ENCODE measurements around the gene ZDHHC24. TPM values are rescaled to one million over a fixed set of nuclear protein-coding genes. Genes with fewer than 3 reads are reported as not detected.
A peak's percentile ranks its signal among the peaks of the same experiment; 100 is the strongest.
"Not testable (repeated sequence)": the region's sequence is repeated elsewhere in the genome, so short reads cannot be mapped to it uniquely, and the experiment has no call there.

Gene ZDHHC24
- polyA plus RNA-seq, 1 experiment = 11.9 TPM

- no peaks in the 10 kb centered on the region; the same call in 1 of the 2 replicates for H3K36me3 ChIP-seq (ENCODE audit: control insufficient read depth, insufficient read depth, low read length)
Measured at GRCh38 chr11:66592457-66593302, 46.8 kb upstream of the ZDHHC24 start, which contains the start of the genes CCDC87 and CCS. CCDC87 (minus strand) TSS chr11:66593063; CDS start chr11:66593015, 48 bp downstream. CCS (plus strand) TSS chr11:66593185; CDS start chr11:66593262, 77 bp downstream.

GRCh38 chr11:66591175-66591574 is 45.3 kb upstream of the ZDHHC24 start:
- ChIA-PET CTCF (interaction anchor here (1.1 to 4.0 kb wide), 5 partner anchors 10 to 87 kb away, joined by 3 to 24 read pairs (median 7); partner anchors contain the start of gene RBM4B), POLR2A (no interaction called here)
- no peak overlapping the region for H3K4me3 ChIP-seq (ENCODE audit: low read depth, low read length)
- TF ChIP-seq CTCF (IDR thresholded peaks at IDR 0.05; ENCODE audit: insufficient read depth, low read depth, low read length) = no peak
- H3K27me3 ChIP-seq (ENCODE audit: control insufficient read depth, insufficient read depth, low read length) = no peaks in the 10 kb centered on the region
- H3K36me3 ChIP-seq (ENCODE audit: control insufficient read depth, insufficient read depth, low read length) = no peaks in the 10 kb centered on the region; the same call in 1 of the 2 replicates
- DNase-seq (ENCODE audit: low read depth) = no peak

More at GRCh38 chr11:66592457-66593302, 46.8 kb upstream of the ZDHHC24 start, which contains the start of the genes CCDC87 and CCS:
- DNase-seq (ENCODE audit: low read depth) = peak; percentile 62
- ChIA-PET POLR2A (no interaction called here), CTCF (interaction anchor here (0.6 to 4.0 kb wide), 11 partner anchors 8 to 86 kb away, joined by 3 to 24 read pairs (median 3); partner anchors contain the start of genes ACTN3, RBM4B and ZDHHC24)
- Histone ChIP-seq H3K27me3 (ENCODE audit: control insufficient read depth, insufficient read depth, low read length) (no peaks in the 10 kb centered on the region), H3K4me3 (ENCODE audit: low read depth, low read length) (peak within 1 kb of the TSS; percentile 68)
- peak; percentile 82 for TF ChIP-seq CTCF (IDR thresholded peaks at IDR 0.05; ENCODE audit: insufficient read depth, low read depth, low read length)

GRCh38 chr11:66589996-66590675 is 44.3 kb upstream of the ZDHHC24 start:
- DNase-seq (ENCODE audit: low read depth) = no peak
- no peaks in the 10 kb centered on the region for H3K27me3 ChIP-seq (ENCODE audit: control insufficient read depth, insufficient read depth, low read length)
- no peaks in the 10 kb centered on the region for H3K36me3 ChIP-seq (ENCODE audit: control insufficient read depth, insufficient read depth, low read length)
- H3K4me3 ChIP-seq (ENCODE audit: low read depth, low read length) = no peak overlapping the region
- no peak for TF ChIP-seq CTCF (IDR thresholded peaks at IDR 0.05; ENCODE audit: insufficient read depth, low read depth, low read length)
- CTCF ChIA-PET = interaction anchor here (1.1 to 4.0 kb wide), 4 partner anchors 9 to 88 kb away, joined by 3 to 24 read pairs (median 5); partner anchors contain the start of gene RBM4B
- POLR2A ChIA-PET = no interaction called here

- H3K4me3 ChIP-seq (ENCODE audit: low read depth, low read length); H3K27me3 ChIP-seq (ENCODE audit: control insufficient read depth, insufficient read depth, low read length); DNase-seq (ENCODE audit: low read depth); H3K36me3 ChIP-seq (ENCODE audit: control insufficient read depth, insufficient read depth, low read length): not testable (repeated sequence)
- CTCF ChIA-PET = interaction anchor here (0.6 to 1.3 kb wide), 2 partner anchors 10 to 16 kb away, joined by 3 to 4 read pairs; no protein-coding TSS in a partner anchor
- POLR2A ChIA-PET = interaction anchor here (0.6 kb wide), 1 partner anchor 205 kb away, joined by 4 read pairs; no protein-coding TSS in a partner anchor
Measured at GRCh38 chr11:66589315-66589714, 43.5 kb upstream of the ZDHHC24 start.

GRCh38 chr11:66586136-66586535 is 40.3 kb upstream of the ZDHHC24 start:
- TF ChIP-seq CTCF (IDR thresholded peaks at IDR 0.05; ENCODE audit: insufficient read depth, low read depth, low read length) = no peak
- ChIA-PET CTCF (no interaction called here), POLR2A (no interaction called here)
- Histone ChIP-seq H3K27me3 (ENCODE audit: control insufficient read depth, insufficient read depth, low read length) (no peaks in the 10 kb centered on the region), H3K36me3 (ENCODE audit: control insufficient read depth, insufficient read depth, low read length) (no peaks in the 10 kb centered on the region), H3K4me3 (ENCODE audit: low read depth, low read length) (no peak overlapping the region)
- no peak for DNase-seq (ENCODE audit: low read depth)

- H3K4me3 ChIP-seq (ENCODE audit: low read depth, low read length); H3K36me3 ChIP-seq (ENCODE audit: control insufficient read depth, insufficient read depth, low read length); DNase-seq (ENCODE audit: low read depth); H3K27me3 ChIP-seq (ENCODE audit: control insufficient read depth, insufficient read depth, low read length); POLR2A ChIA-PET: not testable (repeated sequence)
- CTCF ChIA-PET = interaction anchor here (0.6 kb wide), 1 partner anchor 70 kb away, joined by 3 read pairs; no protein-coding TSS in a partner anchor
Measured at GRCh38 chr11:66585447-66585846, 39.6 kb upstream of the ZDHHC24 start.

GRCh38 chr11:66582565-66583147 is 36.8 kb upstream of the ZDHHC24 start:
- DNase-seq (ENCODE audit: low read depth); POLR2A ChIA-PET; H3K36me3 ChIP-seq (ENCODE audit: control insufficient read depth, insufficient read depth, low read length); H3K4me3 ChIP-seq (ENCODE audit: low read depth, low read length); H3K27me3 ChIP-seq (ENCODE audit: control insufficient read depth, insufficient read depth, low read length): not testable (repeated sequence)
- CTCF ChIA-PET = interaction anchor here (2.9 kb wide), 1 partner anchor 95 kb away, joined by 12 read pairs; the partner anchor contains the start of gene RBM4B
